ENCODE measurements around the gene TESPA1.

Gene TESPA1

DNA sequence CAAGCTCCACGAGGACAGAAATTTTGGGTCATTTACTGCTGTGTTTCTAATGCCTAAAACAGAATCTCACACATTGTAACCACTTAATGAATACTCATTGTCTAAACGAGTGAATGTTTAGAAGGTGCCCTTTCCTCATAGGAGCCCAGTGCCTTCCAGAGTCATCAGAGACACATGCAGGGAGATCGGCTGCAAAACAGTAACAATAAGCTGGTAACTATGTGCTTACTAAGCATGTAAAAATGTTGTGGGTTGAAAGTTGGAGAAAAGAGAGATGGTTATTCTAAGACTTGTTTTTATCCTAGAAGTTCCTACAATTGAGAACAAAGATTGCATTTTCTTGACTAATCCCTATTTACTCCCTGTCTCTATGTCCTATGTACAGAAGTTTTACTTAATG lies 7.4 kb downstream of the TESPA1 start:
- Mint-ChIP-seq H3K36me3 (ENCODE audit: insufficient read depth) (peaks cover 34% of the 10 kb centered on the region), H3K9me3 (no peaks in the 10 kb centered on the region), H3K27me3 (no peaks in the 10 kb centered on the region), H3K4me1 (peaks cover 87% of the 10 kb centered on the region), H3K4me3 (peak overlapping the region; percentile 43), H3K27ac (ENCODE audit: low read depth) (peak overlapping the region; percentile 52)
- DNase-seq (ENCODE audit: low spot score in 2 of 2) (no peak), ATAC-seq (replicated peaks; ENCODE audit: extremely low read depth, poor library complexity, severe bottlenecking) (no peak)

DNA sequence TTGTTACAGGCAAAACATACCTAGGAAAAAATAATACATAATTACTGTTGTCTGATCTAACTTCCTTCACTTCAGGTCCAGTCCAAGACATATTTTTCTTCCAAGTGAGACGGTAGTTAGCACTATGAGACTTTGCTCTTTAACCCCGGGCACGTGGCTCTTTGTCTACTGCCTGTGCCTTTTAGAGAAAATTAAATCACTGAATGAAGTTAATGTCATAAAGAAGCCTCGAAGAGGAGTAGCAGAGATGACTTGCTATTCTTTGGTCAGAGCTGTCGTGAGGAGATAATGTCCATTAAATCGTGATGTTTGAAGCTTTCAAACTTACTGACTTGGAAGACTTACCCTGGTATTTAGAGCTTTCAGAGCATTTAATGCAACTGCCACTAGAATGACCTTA lies 8.7 kb downstream of the TESPA1 start:
- peaks cover 75% of the 10 kb centered on the region for H3K4me1 Mint-ChIP-seq
- H3K36me3 Mint-ChIP-seq (ENCODE audit: insufficient read depth), result peaks cover 33% of the 10 kb centered on the region

DNA sequence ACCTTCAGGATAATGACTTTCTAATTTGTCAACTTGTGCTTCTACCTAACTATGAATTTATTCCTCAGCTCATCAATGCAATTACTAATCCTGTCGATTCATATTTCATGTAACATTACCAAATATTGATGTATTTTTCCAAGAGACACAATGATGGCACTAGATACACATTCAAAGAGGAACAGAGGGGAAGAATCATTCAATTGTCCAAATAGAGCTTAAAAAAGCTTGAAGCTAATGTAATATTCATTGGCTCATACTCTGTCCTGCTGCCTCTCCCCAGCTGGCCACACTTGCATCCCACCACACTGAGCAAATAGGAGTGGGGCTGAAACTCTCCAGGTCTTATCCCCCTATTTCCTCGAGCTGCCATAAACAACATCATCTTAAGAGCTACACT lies 9.3 kb downstream of the TESPA1 start:
- no peaks in the 10 kb centered on the region for H3K9me3 Mint-ChIP-seq
- DNase-seq (ENCODE audit: low spot score in 2 of 2), result no peak
- ATAC-seq (replicated peaks; ENCODE audit: extremely low read depth, poor library complexity, severe bottlenecking), result no peak
- peaks cover 69% of the 10 kb centered on the region for H3K4me1 Mint-ChIP-seq
- H3K27me3 Mint-ChIP-seq, result no peaks in the 10 kb centered on the region
- peak overlapping the region; percentile 30 for H3K27ac Mint-ChIP-seq (ENCODE audit: low read depth)
- no peak overlapping the region for H3K4me3 Mint-ChIP-seq
- H3K36me3 Mint-ChIP-seq (ENCODE audit: insufficient read depth), result peaks cover 37% of the 10 kb centered on the region

More for the DNA sequence above, 8.7 kb downstream of the TESPA1 start:
- no peaks in the 10 kb centered on the region for H3K27me3 Mint-ChIP-seq
- H3K4me3 Mint-ChIP-seq, result no peak overlapping the region
- H3K9me3 Mint-ChIP-seq, result no peaks in the 10 kb centered on the region
- no peak for ATAC-seq (replicated peaks; ENCODE audit: extremely low read depth, poor library complexity, severe bottlenecking)
- H3K27ac Mint-ChIP-seq (ENCODE audit: low read depth), result peak overlapping the region; percentile 52
- DNase-seq (ENCODE audit: low spot score in 2 of 2), result no peak

DNA sequence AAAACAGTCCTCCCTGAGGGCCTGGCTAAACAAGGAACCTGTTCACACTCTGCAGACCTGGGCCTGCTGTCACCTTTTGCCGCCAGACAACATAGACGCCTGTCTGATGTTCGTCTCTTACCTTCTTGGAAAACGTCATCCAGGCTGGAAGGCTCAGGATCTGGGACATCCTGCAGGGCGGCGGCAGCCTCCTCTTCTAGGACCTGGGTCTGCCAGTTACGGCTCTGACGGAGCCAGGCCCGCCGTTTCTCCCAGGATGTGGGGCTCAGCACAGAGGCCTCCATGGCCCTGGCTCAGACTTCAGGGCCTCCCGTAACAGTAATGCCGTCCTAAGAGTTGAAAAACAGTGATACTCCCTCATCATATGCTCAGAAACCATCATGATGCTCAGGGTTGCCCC lies 10.3 kb downstream of the TESPA1 start:
- H3K36me3 Mint-ChIP-seq (ENCODE audit: insufficient read depth), result peaks cover 37% of the 10 kb centered on the region

DNA sequence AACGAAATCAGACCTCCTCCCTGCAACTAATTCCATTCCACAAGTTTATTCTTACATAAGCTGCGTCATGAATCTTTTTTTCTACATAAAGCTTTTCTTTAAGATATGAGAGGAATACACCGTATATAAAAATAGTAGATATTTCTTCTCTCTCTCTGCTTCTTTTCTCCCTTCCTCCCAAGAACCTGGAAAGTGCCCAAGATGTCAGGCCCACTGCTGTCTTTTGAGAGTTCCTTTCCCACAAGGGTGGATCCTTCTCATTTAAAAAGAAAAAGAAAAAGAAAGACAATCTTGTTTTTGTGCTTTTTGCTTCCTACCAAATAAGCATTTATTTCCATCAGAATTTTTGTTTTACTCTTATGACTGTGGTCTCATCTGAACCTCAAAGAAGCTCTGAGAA lies 11.0 kb downstream of the TESPA1 start:
- DNase-seq (ENCODE audit: low spot score in 2 of 2) (no peak), ATAC-seq (replicated peaks; ENCODE audit: extremely low read depth, poor library complexity, severe bottlenecking) (no peak)
- H3K27me3 Mint-ChIP-seq, result no peaks in the 10 kb centered on the region
- H3K9me3 Mint-ChIP-seq, result no peaks in the 10 kb centered on the region
- H3K4me3 Mint-ChIP-seq, result no peak overlapping the region
- H3K36me3 Mint-ChIP-seq (ENCODE audit: insufficient read depth), result peaks cover 37% of the 10 kb centered on the region
- peaks cover 55% of the 10 kb centered on the region for H3K4me1 Mint-ChIP-seq
- H3K27ac Mint-ChIP-seq (ENCODE audit: low read depth), result peak overlapping the region; percentile 61

More for the DNA sequence above, 10.3 kb downstream of the TESPA1 start:
- H3K9me3 Mint-ChIP-seq, result no peaks in the 10 kb centered on the region
- no peaks in the 10 kb centered on the region for H3K27me3 Mint-ChIP-seq
- ATAC-seq (replicated peaks; ENCODE audit: extremely low read depth, poor library complexity, severe bottlenecking) (no peak), DNase-seq (ENCODE audit: low spot score in 2 of 2) (no peak)
- H3K27ac Mint-ChIP-seq (ENCODE audit: low read depth), result peak overlapping the region; percentile 61
- no peak overlapping the region for H3K4me3 Mint-ChIP-seq
- H3K4me1 Mint-ChIP-seq, result peaks cover 59% of the 10 kb centered on the region

DNA sequence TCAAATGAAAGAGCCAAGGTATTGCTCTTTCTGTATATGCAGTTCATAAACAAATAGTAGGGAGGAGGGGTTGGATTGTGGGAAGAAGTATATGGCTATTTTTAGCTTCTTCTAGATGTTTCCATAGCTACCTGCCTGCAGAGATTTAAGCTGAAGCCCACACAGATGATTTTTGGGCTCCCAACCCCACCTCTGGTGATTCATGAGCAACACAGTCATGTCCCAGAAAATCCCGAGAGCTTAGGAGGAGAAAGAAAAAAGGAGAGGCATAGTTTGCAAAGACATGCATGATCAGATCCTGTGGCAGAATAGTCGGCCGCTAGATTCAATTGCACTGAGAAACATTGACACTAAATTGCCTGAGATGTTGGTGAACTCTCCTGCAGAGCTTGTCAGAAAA lies 13.8 kb downstream of the TESPA1 start:
- DNase-seq (ENCODE audit: low spot score in 2 of 2) (no peak), ATAC-seq (replicated peaks; ENCODE audit: extremely low read depth, poor library complexity, severe bottlenecking) (no peak)
- Mint-ChIP-seq H3K4me1 (peaks cover 45% of the 10 kb centered on the region), H3K27me3 (no peaks in the 10 kb centered on the region), H3K36me3 (ENCODE audit: insufficient read depth) (peaks cover 50% of the 10 kb centered on the region), H3K4me3 (no peak overlapping the region), H3K9me3 (no peaks in the 10 kb centered on the region), H3K27ac (ENCODE audit: low read depth) (no peak overlapping the region)

DNA sequence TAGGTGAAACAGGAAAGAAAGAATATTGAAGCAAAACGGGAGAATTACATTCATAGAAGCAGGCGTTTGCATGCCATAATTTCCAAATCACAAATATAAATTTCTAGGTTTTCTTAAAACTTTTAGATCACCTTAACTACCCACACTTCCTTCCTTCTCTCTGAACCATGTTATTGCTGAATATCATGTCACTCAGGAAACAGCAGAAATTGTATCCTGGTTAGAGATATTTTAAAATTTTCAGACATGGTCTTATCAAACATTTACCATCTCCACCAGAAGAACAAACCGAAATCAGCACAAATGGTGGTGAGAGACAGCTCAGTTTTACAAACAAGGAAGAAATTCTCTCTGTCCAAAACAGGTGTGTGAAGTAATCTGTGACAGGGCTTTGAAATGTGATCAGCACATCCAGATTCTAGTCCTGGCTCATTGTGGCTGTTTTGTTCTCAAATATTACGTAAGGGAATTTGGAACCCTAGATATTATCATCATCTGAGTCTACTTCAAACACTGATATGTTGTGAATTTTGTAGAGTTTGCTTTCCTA lies 16.3 kb downstream of the TESPA1 start:
- Mint-ChIP-seq H3K4me3 (peak overlapping the region; percentile 37), H3K27me3 (no peaks in the 10 kb centered on the region), H3K9me3 (no peaks in the 10 kb centered on the region), H3K4me1 (peaks cover 23% of the 10 kb centered on the region), H3K36me3 (ENCODE audit: insufficient read depth) (peaks cover 49% of the 10 kb centered on the region), H3K27ac (ENCODE audit: low read depth) (peak overlapping the region; percentile 17)
- ATAC-seq (replicated peaks; ENCODE audit: extremely low read depth, poor library complexity, severe bottlenecking) (peak; percentile 28), DNase-seq (ENCODE audit: low spot score in 2 of 2) (no peak)

DNA sequence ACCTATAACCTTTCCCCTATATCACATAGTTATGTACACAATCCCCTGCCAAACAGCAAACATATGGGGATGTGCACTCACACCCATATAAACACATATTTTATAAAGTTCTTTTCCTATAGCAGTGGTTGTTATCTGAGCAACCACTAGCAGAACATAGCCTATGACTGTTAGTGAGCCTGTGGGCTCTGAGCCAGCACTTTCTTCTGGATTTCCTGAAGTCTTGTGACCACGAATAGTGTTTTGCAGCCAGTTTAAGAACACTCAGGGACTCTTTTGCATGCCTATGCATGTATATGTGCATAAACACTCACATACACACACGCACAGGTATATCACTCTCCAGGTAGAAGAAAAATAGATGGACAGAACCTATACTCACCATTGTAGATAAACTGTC lies 17.1 kb downstream of the TESPA1 start:
- Mint-ChIP-seq H3K4me3 (peak overlapping the region; percentile 37), H3K27ac (ENCODE audit: low read depth) (no peak overlapping the region), H3K36me3 (ENCODE audit: insufficient read depth) (peaks cover 50% of the 10 kb centered on the region), H3K27me3 (no peaks in the 10 kb centered on the region), H3K4me1 (peaks cover 19% of the 10 kb centered on the region), H3K9me3 (no peaks in the 10 kb centered on the region)
- ATAC-seq (replicated peaks; ENCODE audit: extremely low read depth, poor library complexity, severe bottlenecking) (no peak), DNase-seq (ENCODE audit: low spot score in 2 of 2) (no peak)

DNA sequence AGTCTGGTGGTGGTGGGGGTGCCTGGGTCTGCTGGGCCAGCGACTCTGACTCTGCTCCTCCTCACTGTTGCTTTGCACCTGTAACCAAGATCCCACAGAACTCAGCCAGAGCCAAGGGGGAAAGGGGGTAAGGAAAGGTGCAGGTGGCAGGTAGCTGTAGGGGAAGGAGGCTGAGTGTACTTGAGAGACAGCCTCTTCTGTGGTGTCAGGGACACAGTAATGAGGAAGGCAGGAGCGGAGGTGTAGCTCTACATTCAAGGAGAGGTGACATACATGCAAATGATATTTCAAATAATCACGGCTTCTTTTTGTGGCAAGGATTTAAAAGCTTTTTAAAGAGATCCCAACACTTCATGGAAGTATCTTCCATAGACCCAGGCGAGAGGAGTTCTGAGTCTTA lies 23.4 kb downstream of the TESPA1 start:
- no peaks in the 10 kb centered on the region for H3K9me3 Mint-ChIP-seq
- no peak for ATAC-seq (replicated peaks; ENCODE audit: extremely low read depth, poor library complexity, severe bottlenecking)
- no peaks in the 10 kb centered on the region for H3K27me3 Mint-ChIP-seq
- peaks cover 67% of the 10 kb centered on the region for H3K36me3 Mint-ChIP-seq (ENCODE audit: insufficient read depth)
- DNase-seq (ENCODE audit: low spot score in 2 of 2), result no peak
- peaks cover 26% of the 10 kb centered on the region for H3K4me1 Mint-ChIP-seq
- H3K27ac Mint-ChIP-seq (ENCODE audit: low read depth), result no peak overlapping the region
- no peak overlapping the region for H3K4me3 Mint-ChIP-seq

DNA sequence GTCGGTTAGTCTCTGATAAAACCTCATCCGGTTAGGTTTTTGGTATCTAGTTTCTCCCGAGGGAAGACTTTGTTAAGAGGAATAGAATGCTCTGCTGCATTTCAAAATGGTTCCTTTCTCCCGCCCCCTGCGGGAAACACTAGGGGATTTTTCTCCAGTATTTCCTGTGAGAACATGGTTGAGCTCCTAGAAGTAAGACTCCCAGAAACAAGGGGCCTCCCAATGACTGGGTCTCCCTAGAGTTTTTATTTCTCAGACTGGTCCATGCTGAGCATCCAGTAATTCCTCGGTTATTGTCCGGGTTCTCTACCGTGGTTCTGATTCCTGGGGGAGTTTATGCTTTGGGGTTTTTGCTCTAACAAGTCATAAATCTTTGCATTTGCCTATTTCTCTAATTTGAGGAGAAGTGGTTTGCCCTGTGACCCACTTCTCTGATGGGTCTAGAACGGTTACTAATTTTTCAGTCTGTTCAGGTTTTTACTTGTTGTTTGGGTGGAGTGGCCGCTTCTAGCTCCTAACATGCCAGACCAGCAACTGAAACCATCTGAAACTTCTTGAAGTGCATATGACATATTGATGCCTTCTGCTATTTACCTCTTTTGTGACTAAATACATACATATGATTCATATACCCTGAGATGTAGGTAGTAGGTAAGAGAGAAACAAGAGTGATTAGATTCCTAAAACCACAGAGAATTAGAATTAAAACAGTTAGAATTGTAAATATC lies 25.1 kb downstream of the TESPA1 start:
- ATAC-seq (replicated peaks; ENCODE audit: extremely low read depth, poor library complexity, severe bottlenecking) (no peak), DNase-seq (ENCODE audit: low spot score in 2 of 2) (no peak)
- H3K4me1 Mint-ChIP-seq, result peaks cover 41% of the 10 kb centered on the region
- no peak overlapping the region for H3K4me3 Mint-ChIP-seq
- H3K36me3 Mint-ChIP-seq (ENCODE audit: insufficient read depth), result peaks cover 60% of the 10 kb centered on the region
- H3K27me3 Mint-ChIP-seq, result no peaks in the 10 kb centered on the region
- no peak overlapping the region for H3K27ac Mint-ChIP-seq (ENCODE audit: low read depth)
- no peaks in the 10 kb centered on the region for H3K9me3 Mint-ChIP-seq

DNA sequence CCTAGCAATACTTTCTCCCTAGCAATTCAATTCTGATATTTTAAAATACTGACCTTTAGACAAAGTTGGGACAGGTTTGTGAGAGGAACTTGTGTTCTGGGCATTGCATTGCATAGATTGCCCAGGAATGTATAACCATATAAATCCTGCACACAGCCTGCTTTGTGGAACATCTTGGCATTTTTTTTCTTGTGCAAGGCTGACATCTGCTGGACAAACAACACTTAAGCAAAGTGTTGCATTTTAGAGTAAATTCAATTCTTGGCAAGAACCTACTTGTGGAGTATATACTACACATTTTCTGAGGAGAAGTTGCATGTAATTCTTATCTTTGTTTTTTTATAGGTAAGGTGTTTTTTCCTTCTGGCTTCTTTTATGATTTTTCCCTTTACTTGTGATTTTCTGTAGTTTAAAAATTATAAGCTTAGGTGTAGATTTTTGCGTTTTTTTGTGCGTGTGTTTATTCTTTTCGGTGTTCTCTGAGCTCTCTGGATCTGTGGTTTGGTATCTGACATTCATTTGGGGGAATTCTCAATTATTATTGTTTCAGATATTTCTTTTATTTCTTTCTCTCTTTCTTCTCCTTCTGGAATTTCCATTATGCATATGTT lies 26.4 kb downstream of the TESPA1 start:
- Mint-ChIP-seq H3K4me1 (peaks cover 48% of the 10 kb centered on the region), H3K4me3 (no peak overlapping the region), H3K27ac (ENCODE audit: low read depth) (peak overlapping the region; percentile 16), H3K36me3 (ENCODE audit: insufficient read depth) (peaks cover 56% of the 10 kb centered on the region), H3K9me3 (no peaks in the 10 kb centered on the region), H3K27me3 (no peaks in the 10 kb centered on the region)
- ATAC-seq (replicated peaks; ENCODE audit: extremely low read depth, poor library complexity, severe bottlenecking), result no peak
- peak; percentile 20 to 36 for DNase-seq (ENCODE audit: low spot score in 2 of 2)

DNA sequence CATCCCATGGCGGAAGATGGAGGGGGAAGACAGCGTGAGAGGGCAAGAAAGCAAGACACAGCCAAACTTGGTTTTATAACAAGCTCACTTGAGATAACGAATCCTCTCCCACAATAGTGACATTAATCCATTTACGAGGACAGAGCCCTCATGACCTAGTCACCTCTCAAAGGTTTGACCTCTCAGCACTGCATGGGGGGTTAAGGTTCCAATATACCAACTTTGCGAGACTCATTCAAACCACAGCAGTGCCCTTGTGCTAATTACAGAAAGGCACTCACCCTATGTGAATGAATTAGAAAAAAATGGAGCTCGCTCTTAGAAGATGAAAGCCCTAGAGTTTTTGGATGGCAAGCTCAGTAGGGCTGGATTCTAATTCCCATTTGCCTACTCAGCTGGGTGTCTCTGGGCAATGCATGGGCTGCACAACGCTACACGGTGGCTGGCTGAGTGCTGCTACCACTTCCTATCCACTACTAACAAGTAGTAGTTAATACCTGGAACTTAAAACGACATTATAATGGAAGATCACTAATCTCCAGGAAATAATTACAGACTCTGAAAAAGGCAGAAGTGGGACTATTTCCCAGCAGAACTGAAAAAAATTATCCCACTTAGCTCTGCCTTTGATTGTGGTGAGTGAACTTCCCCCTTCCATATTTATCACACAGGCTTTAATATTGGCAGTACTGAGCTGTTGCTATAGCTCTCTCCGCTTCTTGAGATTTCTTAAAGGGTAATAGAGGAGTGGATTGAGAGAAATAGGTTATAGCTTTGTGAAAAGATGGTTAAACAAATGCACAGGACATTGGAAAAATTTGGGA lies 27.5 kb downstream of the TESPA1 start:
- Mint-ChIP-seq H3K36me3 (ENCODE audit: insufficient read depth) (peaks cover 49% of the 10 kb centered on the region), H3K4me3 (no peak overlapping the region), H3K27ac (ENCODE audit: low read depth) (no peak overlapping the region), H3K4me1 (peaks cover 52% of the 10 kb centered on the region), H3K9me3 (no peaks in the 10 kb centered on the region), H3K27me3 (no peaks in the 10 kb centered on the region)
- DNase-seq (ENCODE audit: low spot score in 2 of 2) (no peak), ATAC-seq (replicated peaks; ENCODE audit: extremely low read depth, poor library complexity, severe bottlenecking) (no peak)

All from central memory CD8-positive, alpha-beta T cell (primary cell).